RKO (cell line): ENCODE results near the gene NPC2.
A peak's percentile ranks its signal among the peaks of the same experiment; 100 is the strongest.

Experiments
- DNase-seq: peaks from one replicate; pipeline ENCODE4 v3.0.0-alpha.2; 2016; ENCODE audit warnings: low spot score

NPC2 gene

GRCh38 chr14:74503291-74503937 is 10.3 kb upstream of the NPC2 start:
- DNase-seq, result no peak

- peak; percentile 45 for DNase-seq
Measured at GRCh38 chr14:74502236-74503019, 9.3 kb upstream of the NPC2 start.

GRCh38 chr14:74501691-74502090 is 8.6 kb upstream of the NPC2 start:
- DNase-seq, result no peak

- DNase-seq, result no peak
Measured at GRCh38 chr14:74501135-74501614, 8.1 kb upstream of the NPC2 start.

GRCh38 chr14:74500417-74501134 is 7.5 kb upstream of the NPC2 start:
- DNase-seq, result no peak

- no peak for DNase-seq
Measured at GRCh38 chr14:74495356-74495755, 2.3 kb upstream of the NPC2 start.

- peak; percentile 99 for DNase-seq
Measured at GRCh38 chr14:74493343-74494261, 497 bp upstream of the NPC2 start, which contains the start of gene ISCA2. TSS of gene ISCA2 (plus strand) at chr14:74493765. CDS start at chr14:74493775, 10 bp downstream.

GRCh38 chr14:74491956-74492775 is 939 bp downstream of the NPC2 start:
- DNase-seq, result peak; percentile 81

GRCh38 chr14:74490486-74490885 is 2.6 kb downstream of the NPC2 start:
- DNase-seq, result no peak

- no peak for DNase-seq
Measured at GRCh38 chr14:74488786-74489397, 4.2 kb downstream of the NPC2 start.

GRCh38 chr14:74486164-74486563 is 6.9 kb downstream of the NPC2 start:
- no peak for DNase-seq

GRCh38 chr14:74483321-74483720 is 9.8 kb downstream of the NPC2 start:
- no peak for DNase-seq

GRCh38 chr14:74482571-74482970 is 10.5 kb downstream of the NPC2 start:
- DNase-seq, result no peak

- no peak for DNase-seq
Measured at GRCh38 chr14:74480046-74480445, 13.1 kb downstream of the NPC2 start.

- peak; percentile 41 for DNase-seq
Measured at GRCh38 chr14:74478996-74479635, 14.0 kb downstream of the NPC2 start.

GRCh38 chr14:74476607-74477006 is 16.5 kb downstream of the NPC2 start:
- no peak for DNase-seq

GRCh38 chr14:74476107-74476506 is 17.0 kb downstream of the NPC2 start:
- no peak for DNase-seq

- peak; percentile 67 for DNase-seq
Measured at GRCh38 chr14:74475678-74476077, 17.4 kb downstream of the NPC2 start.

- no peak for DNase-seq
Measured at GRCh38 chr14:74474376-74474775, 18.7 kb downstream of the NPC2 start.

GRCh38 chr14:74472601-74473000 is 20.5 kb downstream of the NPC2 start:
- no peak for DNase-seq
